GM19438 (cell line): ENCODE measurements around the gene TMEM213.

Experiments
- ATAC-seq: cut with Tn5 transposase; IDR thresholded peaks from one replicate; pipeline ENCODE4 v1.9.1; 2021; ENCODE audit warnings: low read depth; ENCODE audit not compliant: unreplicated experiment

TMEM213 gene

GRCh38 chr7:138872576-138872975, 74.8 kb downstream of the TMEM213 start:
- ATAC-seq = no peak

DNA sequence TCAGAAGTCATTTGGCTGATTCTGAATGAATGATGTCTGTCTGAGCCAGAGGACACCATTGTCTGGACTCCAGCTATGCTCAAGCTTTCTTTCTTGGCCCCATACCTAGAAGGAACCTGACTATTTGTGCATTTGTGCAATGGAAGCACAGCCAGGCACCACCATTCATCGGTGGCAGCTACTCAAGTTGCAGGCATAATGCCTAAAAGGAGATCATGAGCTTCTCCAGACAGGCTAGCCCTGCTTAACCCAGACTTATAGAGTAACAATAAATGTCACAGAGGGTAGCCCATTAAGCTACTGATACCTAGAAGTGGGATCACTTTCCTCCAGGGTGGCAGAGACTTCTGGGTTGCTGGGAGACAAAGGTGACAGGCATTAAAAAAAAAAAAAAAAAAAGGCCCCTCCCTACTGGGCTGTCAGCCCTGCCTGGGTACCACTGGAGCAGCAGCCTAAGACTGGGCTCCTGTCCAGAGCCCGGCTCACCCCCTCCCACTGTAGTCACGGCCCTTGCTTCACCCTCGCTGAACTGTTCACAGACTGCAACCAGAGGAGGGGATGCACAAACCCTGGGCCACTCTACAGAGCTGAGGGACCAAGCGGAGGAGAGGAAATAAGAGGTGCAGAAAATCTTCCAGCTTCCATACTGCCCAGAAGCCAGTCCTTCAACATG, 75.6 kb downstream of the TMEM213 start:
- ATAC-seq = no peak

GRCh38 chr7:138875794-138876193, 78.0 kb downstream of the TMEM213 start:
- ATAC-seq = no peak

DNA sequence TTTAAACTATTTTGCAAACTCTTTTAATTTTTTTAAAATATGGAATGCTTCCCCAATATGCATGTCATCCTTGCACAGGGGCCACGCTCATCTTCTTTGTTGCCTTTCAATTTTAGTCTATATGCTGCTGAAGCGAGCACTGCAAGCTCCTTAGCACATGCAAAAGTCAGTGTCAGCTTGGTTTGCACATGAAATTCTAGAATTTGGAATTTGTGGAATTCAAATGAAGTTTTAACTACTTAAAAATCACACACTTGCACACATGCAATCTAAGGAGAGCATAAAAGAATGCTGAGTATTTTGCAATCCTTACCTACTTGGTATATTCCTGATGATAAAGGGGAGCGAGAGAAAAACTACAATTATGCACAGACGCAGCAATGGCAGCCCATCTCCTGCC, 78.5 kb downstream of the TMEM213 start:
- ATAC-seq = no peak

GRCh38 chr7:138878051-138878450, 80.3 kb downstream of the TMEM213 start:
- ATAC-seq = no peak

DNA sequence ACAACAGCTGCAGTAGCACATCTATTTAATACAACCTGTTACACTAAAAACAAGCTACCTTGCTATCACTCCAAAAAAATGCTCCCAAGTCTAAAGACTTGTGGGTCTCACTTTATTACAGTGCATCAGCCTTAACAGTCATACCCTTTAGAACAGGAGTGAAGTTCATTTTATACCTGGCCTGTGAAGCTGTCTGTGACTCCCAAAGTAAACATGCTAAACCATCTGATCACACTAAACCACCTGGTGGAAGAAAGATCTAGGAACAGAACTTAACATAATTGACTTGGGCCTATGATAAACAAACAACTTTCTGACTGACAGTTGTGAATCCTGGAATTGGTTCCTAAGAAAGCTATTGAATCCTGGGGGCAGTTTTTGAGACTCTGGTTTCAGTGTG, 81.1 kb downstream of the TMEM213 start:
- no peak for ATAC-seq

- ATAC-seq = no peak
Observed at GRCh38 chr7:138879356-138879755, 81.6 kb downstream of the TMEM213 start.

DNA sequence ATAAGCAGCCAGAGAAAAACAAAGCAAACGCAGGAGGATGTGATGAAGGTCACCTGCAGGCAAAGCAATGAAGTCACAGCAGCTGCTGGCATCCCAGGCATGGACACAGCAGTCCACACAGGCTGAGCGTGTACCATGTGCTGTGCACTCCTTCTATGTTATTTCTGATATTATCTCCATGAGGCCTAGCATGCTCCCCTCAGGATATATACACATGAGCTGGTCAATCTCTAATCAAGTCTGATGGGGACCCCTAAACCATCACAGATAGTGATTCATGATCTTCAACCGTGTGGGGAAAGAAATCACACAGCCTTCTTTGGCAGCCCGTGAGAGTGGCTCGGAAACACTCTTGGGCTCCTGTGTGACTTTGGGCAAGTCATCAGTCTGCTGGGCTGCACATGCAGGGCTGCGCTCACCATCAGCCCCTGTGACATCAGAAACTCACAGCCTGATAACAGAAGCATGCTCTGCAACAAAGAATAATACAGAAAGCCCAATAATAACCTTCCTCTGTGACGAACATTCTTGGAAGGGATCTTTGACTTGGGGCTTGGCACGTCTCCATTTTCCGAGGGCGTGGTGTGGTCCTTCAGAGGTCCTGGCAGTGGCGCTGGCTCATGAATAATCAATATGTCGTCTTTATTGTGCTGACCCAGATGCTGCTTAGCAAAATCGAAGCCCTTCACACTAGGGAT, 83.2 kb downstream of the TMEM213 start:
- ATAC-seq = no peak

- ATAC-seq = no peak
Observed at GRCh38 chr7:138881579-138882188, 83.9 kb downstream of the TMEM213 start.

DNA sequence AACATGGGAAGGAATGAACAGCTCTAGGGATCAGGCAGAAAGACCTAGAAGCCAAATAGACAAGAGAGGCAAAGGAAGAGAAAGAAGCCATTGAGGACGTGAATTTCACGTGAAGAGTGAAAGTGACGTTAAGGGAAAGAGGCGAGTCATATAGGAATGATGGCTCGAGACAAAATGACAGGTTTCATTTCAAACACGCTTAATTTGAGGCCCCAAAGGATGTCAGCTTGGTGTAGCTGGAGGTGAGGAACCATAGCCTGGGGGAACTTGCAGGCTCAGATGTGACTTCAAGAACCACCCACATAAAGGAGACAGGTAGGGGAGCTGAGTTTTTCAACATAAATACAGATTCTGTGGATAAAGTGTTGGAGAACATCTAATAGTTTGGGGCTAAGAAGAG, 84.5 kb downstream of the TMEM213 start:
- ATAC-seq = no peak

DNA sequence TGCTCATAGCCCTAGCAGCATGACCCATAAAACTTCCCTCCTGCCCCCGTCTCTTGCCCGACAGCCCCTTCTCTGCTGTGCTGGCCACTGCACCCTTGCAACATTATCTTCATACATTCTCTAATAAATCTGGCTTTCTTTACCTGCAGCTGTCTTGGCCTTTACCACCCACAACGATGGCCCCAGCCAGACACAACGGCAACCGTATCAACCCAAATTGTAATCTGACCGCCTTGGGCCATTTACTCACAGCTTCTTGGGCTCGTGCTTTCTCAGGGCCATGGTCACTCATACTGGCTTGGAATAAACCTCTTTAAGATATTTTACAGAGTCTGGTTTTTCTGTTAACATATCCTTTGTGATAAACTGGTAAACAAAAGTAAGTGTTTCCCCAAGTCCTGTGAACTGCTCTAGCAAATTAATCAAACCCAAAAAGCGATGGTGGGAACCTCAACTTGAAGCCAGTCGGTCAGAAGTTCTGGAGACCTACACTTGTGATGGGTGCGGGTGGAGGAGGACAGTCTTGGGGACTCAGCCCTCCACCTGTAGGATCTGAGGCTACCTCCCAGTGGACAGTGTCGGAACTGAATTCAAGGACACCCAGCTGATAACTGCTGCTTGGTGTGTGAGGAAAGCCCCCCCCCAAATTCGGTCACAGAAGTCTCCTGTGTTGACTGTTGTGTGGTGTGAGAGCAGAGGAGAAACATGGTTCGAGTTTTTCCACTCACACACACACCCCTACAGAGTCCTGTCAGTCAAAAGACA, 87.8 kb downstream of the TMEM213 start:
- ATAC-seq = no peak

- peak; percentile 88 for ATAC-seq
Observed at GRCh38 chr7:138886501-138886917, 88.7 kb downstream of the TMEM213 start.

GRCh38 chr7:138887085-138887710, 89.4 kb downstream of the TMEM213 start:
- ATAC-seq = no peak
